DND-41 (cell line): ENCODE data around the gene DNLZ.

Source experiments
- CTCF ChIP-seq: IDR thresholded peaks from 2 replicates; pipeline ENCODE4 v1.5.1; 2012; ENCODE audit warnings: borderline replicate concordance, low read length, moderate library complexity, mild to moderate bottlenecking; ENCODE audit not compliant: poor library complexity, severe bottlenecking; ENCODE audit errors: extremely low read depth
- EZH2 ChIP-seq: IDR thresholded peaks from 3 replicates; pipeline ENCODE4 v1.6.1; 2012; ENCODE audit warnings: borderline replicate concordance, low read depth, mild to moderate bottlenecking, moderate library complexity, low read length, inconsistent platforms; ENCODE audit not compliant: severe bottlenecking

DNA sequence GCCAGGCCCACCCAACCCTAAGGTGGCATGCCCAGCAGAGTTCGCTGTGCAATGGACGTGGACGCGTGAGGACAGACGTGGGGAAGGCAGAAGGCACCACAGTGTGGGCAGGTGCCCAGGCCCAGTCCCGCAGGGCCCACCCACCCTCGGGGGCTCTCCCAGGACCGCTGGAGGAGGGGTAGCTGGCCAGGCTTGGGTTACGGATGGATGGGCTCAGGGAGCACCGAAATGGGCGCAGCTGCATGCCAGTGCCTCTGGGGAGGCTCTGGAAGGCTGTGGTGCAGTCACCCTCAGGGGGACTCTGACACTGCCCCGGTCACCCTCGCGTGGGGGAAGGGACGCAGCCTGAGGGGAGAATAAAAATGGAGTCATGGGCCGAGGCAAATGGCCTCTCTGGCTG lies 45.8 kb downstream of the DNLZ start:
- no peak for TF ChIP-seq EZH2
- no peak for TF ChIP-seq CTCF
